Camera-type eye (tissue), 1 donor: ENCODE data around the gene PZP. TPM values are rescaled to one million over a fixed set of nuclear protein-coding genes. Genes with fewer than 3 reads are reported as not detected.

Source experiments
- total RNA-seq: library from RNA; depleted of rRNA; stranded (reverse); fragments of >200 nt; gene quantifications from one replicate; pipeline ENCODE4 v1.2.3, GENCODE V29; 2014

The PZP gene
- total RNA-seq: not detected

DNA sequence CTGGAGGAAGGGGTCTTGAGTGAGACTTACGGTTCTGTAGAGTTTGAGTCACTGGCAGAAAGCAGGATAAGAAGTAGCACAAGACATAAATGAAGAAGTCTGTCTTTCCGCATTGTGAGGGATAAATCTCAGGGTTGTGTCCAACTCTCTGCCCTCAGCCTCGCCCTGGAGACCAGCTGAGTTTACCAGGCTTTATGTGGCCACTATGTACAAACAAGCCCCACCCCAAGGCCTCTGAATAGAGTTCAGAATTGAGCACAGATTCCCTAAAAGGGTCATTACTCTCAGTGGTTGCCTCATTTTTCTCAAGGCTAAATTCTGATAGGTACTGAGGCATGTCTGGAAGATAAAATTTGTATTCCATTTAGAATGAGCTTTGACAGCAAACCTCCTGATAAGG, at the start of gene PZP:
Gene PZP (minus strand): TSS at position 167 of the 400 bp plus-strand sequence. CDS start 54 bp downstream, at position 113.

GRCh38 chr12:9115731-9116559, 92.2 kb downstream of the PZP start, which contains the start of gene A2M:
Gene A2M, minus strand, starts transcription at chr12:9115919. Its CDS starts 70 bp downstream, at chr12:9115849.

Other genes with a start within 250 kb of the PZP start
- 6.7 TPM for gene KLRG1, start 218.8 kb downstream of the PZP start, total RNA-seq
- gene A2M, start 92.5 kb downstream of the PZP start, total RNA-seq: 182 TPM